ENCODE data around the gene LDLRAD3. TPM values are rescaled to one million over a fixed set of nuclear protein-coding genes. Genes with fewer than 3 reads are reported as not detected.

The LDLRAD3 gene
- total and polyA plus RNA-seq, 7 donors, result 5.9 to 20.7 (median 12.1) TPM

DNA sequence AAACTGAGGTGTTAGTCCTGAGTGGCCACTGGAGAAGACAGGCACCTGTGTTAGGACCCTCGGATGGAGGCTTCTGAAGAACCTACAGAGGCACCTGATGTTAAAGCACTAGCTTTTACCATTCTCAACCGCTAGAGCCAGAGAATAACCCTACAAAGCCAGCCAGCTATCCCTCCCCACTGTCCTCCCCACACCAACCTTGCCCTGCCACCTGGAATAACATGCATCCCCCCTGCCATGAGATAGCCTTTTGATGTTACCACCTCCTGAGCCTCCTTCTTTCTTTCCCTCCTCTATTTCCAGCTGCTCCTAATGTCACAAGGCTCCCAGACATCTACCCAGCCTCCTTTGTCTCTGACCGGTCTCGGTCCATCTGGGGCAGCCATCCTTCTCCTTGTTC lies 317.2 kb downstream of the LDLRAD3 start:
- TF ChIP-seq, protein P1, sequence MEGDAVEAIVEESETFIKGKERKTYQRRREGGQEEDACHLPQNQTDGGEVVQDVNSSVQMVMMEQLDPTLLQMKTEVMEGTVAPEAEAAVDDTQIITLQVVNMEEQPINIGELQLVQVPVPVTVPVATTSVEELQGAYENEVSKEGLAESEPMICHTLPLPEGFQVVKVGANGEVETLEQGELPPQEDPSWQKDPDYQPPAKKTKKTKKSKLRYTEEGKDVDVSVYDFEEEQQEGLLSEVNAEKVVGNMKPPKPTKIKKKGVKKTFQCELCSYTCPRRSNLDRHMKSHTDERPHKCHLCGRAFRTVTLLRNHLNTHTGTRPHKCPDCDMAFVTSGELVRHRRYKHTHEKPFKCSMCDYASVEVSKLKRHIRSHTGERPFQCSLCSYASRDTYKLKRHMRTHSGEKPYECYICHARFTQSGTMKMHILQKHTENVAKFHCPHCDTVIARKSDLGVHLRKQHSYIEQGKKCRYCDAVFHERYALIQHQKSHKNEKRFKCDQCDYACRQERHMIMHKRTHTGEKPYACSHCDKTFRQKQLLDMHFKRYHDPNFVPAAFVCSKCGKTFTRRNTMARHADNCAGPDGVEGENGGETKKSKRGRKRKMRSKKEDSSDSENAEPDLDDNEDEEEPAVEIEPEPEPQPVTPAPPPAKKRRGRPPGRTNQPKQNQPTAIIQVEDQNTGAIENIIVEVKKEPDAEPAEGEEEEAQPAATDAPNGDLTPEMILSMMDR (IDR thresholded peaks at IDR 0.05), result no peak
- Histone ChIP-seq H3K4me1 (no peaks in the 10 kb centered on the region), H3K9me3 (peaks cover 1% of the 10 kb centered on the region), H3K36me3 (ENCODE audit: insufficient read depth in 1 of 2, low read depth in 1 of 2) (no peaks in the 10 kb centered on the region), H3K4me3 (no peak overlapping the region), H3K27ac (no peak overlapping the region), H3K27me3 (ENCODE audit: insufficient read depth in 3 of 3, low read length in 2 of 3) (no peaks in the 10 kb centered on the region)
- no peak for DNase-seq
- intact Hi-C loops (cut with DNase I), result loop anchor here in 1 of 2 donors (5.0 kb wide), 1 partner anchor 439 kb away; no protein-coding TSS in a partner anchor
- no peak for ATAC-seq
- 88 to 93% (median 92%) methylated on average over 4 of the region's 4 CpGs for WGBS, 3 donors

DNA sequence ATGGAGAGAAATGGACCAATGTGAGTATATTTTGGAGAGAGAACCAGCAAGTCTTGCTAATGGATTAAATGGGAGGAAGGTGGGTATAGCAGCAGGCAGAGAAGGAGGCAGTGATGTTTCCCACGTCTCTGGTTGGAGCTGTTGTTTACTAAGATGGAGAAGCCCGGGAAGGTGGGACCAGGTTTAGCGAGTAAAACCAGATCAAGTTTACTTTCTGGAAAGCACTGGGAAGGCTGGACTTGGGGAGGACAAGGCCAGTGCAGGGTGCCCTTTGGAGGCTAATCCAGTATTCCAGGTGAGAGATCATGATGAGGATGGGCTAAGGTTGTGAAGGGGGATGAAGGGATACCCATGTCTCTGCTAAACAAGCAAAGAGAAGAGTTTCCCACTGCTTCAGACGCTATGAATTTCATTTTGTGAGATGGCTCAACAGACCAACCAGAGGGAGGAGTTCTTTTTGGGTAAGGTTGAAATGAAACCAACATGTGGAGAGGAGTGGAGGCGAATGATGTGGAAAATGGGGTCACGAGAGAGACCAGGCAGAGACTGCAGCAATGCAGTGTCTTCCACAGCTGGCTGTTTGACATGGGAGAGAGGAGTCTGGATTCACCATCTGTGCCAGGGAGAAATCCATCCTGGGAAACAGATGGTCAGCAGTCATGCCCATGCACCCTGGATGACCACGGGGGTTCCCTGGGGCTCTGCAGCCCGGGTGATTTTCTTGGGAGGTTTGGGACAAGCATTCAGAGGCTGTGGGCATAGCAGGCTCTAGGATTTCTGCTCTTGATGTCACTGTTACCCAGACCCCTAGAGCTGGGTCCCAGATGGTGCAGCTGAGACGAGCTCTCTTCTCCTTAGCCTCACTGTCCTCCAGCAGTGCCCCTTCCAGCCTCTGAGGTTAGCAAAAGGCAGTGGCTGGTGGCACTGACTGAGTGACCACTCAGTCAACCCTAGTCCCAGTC lies 320.4 kb downstream of the LDLRAD3 start:
- TF ChIP-seq, protein P1 (IDR thresholded peaks at IDR 0.05), result no peak
- no peak overlapping the region for H3K27ac ChIP-seq
- ATAC-seq (peak in 1 of 4 donors; percentile 13), DNase-seq (no peak)
- no peak overlapping the region for H3K4me3 ChIP-seq
- WGBS, 3 donors, result 57 to 71% (median 67%) methylated on average over 9 of the region's 9 CpGs
- no peaks in the 10 kb centered on the region for H3K4me1 ChIP-seq
- no peaks in the 10 kb centered on the region for H3K9me3 ChIP-seq
- no peaks in the 10 kb centered on the region for H3K36me3 ChIP-seq (ENCODE audit: insufficient read depth in 1 of 2, low read depth in 1 of 2)
- no peaks in the 10 kb centered on the region for H3K27me3 ChIP-seq (ENCODE audit: insufficient read depth in 3 of 3, low read length in 2 of 3)
- intact Hi-C loops (cut with DNase I), result loop anchor here in 1 of 2 donors (5.0 kb wide), 1 partner anchor 442 kb away; no protein-coding TSS in a partner anchor

DNA sequence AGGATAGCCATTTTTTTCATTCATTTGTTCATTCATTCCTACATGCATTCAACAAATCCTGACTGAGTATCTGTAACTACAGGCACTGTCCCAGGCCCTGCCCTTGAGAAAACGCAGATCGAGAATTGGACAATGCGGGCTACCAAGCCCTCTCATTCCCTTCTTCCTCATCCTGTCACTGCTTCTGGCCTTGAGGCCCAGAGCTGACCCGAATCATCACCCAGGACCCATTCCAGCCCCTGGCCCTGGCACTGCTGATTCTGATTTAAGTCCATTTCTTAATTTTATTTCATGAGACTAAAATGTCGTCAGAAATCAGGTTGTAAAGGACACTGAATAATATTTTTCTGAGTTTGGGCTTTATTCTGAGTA lies 321.1 kb downstream of the LDLRAD3 start:
- Histone ChIP-seq H3K4me3 (no peak overlapping the region), H3K9me3 (no peaks in the 10 kb centered on the region), H3K27ac (no peak overlapping the region), H3K36me3 (ENCODE audit: insufficient read depth in 1 of 2, low read depth in 1 of 2) (no peaks in the 10 kb centered on the region), H3K4me1 (no peaks in the 10 kb centered on the region), H3K27me3 (ENCODE audit: insufficient read depth in 3 of 3, low read length in 2 of 3) (no peaks in the 10 kb centered on the region)
- DNase-seq, result no peak
- TF ChIP-seq, protein P1 (IDR thresholded peaks at IDR 0.05), result no peak
- intact Hi-C loops (cut with DNase I), result loop anchor here (5.0 kb wide), 3 partner anchors 223 to 648 kb away; partner anchors contain the start of gene FJX1 (in 1 of the 2)
- ATAC-seq, result no peak
- 75 to 94% (median 84%) methylated on average over 5 of the region's 5 CpGs for WGBS, 3 donors

GRCh38 chr11:36265793-36266628 lies 322.1 kb downstream of the LDLRAD3 start:
- intact Hi-C loops (cut with DNase I), result loop anchor here (2.0 to 5.0 kb wide), 3 partner anchors 224 to 649 kb away; partner anchors contain the start of gene FJX1 (in 1 of the 2)
- Histone ChIP-seq H3K36me3 (ENCODE audit: insufficient read depth in 1 of 2, low read depth in 1 of 2) (no peaks in the 10 kb centered on the region), H3K9me3 (no peaks in the 10 kb centered on the region), H3K4me3 (no peak overlapping the region), H3K4me1 (no peaks in the 10 kb centered on the region), H3K27me3 (ENCODE audit: insufficient read depth in 3 of 3, low read length in 2 of 3) (no peaks in the 10 kb centered on the region), H3K27ac (no peak overlapping the region)
- TF ChIP-seq, protein P1 (IDR thresholded peaks at IDR 0.05), result peak; percentile 79
- ATAC-seq (peak; percentile 56 to 89 (median 77)), DNase-seq (peak; percentile 42 to 74)
- 59 to 63% (median 61%) methylated on average over 13 of the region's 13 CpGs for WGBS, 3 donors

All from psoas muscle (tissue), 8 donors.